Suprapubic skin (tissue), 4 donors: ENCODE results near the gene LRIG1.

Experiments used
- POLR2A ChIP-seq, 2 donors: fragments of 450-650 bp; IDR thresholded peaks; one replicate each; pipeline ENCODE4 v1.6.1; 2017; ENCODE audit warnings: antibody characterized with exemption in 2 of 2, mild to moderate bottlenecking in 2 of 2, moderate library complexity in 2 of 2
- POLR2AphosphoS5 ChIP-seq, 3 donors: sonication (generic); formaldehyde crosslinking; IDR thresholded peaks; one replicate each; pipeline ENCODE4 v1.6.1; 2017; ENCODE audit warnings: antibody characterized with exemption in 3 of 3
- TF ChIP-seq, protein P1 (sequence below), 2 donors: fragments of 200-600 bp in 1 of 2; fragments of 450-650 bp in 1 of 2; sonication (generic) in 1 of 2; IDR thresholded peaks; one replicate each; pipeline ENCODE4 v1.5.1; 2016 to 2019; ENCODE audit warnings: antibody characterized with exemption in 2 of 2, mild to moderate bottlenecking in 1 of 2, moderate library complexity in 1 of 2

DNA sequence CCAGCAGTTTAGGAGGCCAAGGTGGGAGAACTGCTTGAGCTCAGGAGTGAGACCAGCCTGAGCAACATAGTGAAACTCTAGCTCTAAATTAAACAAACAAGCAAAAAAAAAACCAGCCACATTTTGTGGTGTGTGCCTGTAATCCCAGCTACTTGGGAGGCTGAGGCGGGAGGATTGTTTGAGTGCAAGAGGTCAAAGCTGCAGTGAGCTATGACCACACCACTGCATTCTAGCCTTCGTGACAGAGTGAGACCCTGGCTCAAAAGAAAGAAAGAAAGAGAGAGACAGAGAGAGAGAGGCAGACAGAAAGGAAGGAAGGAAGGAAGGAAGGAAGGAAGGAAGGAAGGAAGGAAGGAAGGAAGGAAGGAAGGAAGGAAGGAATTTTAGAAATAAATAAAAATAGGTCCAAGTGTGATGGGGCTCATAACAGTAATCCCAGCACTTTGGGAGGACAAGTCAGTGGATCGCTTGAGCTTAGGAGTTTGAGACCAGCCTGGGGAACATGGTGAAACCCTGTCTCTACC lies 38.7 kb upstream of the LRIG1 start:
- TF ChIP-seq, protein P1, sequence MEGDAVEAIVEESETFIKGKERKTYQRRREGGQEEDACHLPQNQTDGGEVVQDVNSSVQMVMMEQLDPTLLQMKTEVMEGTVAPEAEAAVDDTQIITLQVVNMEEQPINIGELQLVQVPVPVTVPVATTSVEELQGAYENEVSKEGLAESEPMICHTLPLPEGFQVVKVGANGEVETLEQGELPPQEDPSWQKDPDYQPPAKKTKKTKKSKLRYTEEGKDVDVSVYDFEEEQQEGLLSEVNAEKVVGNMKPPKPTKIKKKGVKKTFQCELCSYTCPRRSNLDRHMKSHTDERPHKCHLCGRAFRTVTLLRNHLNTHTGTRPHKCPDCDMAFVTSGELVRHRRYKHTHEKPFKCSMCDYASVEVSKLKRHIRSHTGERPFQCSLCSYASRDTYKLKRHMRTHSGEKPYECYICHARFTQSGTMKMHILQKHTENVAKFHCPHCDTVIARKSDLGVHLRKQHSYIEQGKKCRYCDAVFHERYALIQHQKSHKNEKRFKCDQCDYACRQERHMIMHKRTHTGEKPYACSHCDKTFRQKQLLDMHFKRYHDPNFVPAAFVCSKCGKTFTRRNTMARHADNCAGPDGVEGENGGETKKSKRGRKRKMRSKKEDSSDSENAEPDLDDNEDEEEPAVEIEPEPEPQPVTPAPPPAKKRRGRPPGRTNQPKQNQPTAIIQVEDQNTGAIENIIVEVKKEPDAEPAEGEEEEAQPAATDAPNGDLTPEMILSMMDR (IDR thresholded peaks at IDR 0.05): no peak
- TF ChIP-seq POLR2A (IDR thresholded peaks at IDR 0.05) (no peak), POLR2AphosphoS5 (IDR thresholded peaks at IDR 0.05) (no peak)
